ENCODE measurements around the gene GRM2.

GRCh38 chr3:51717446-51717845, 10.6 kb downstream of the GRM2 start:
- no peak for TF ChIP-seq CTCF (conservative IDR thresholded peaks at IDR 0.05; ENCODE audit: low read depth, low read length)
- TF ChIP-seq EZH2 (IDR thresholded peaks at IDR 0.05; ENCODE audit: borderline replicate concordance, low read depth, low read length, poor library complexity, severe bottlenecking): no peak

Measured in A673 (cell line).